GM21526 (cell line): Measurements from ENCODE around the gene USP13.

Experiments
- ATAC-seq: cut with Tn5 transposase; IDR thresholded peaks from one replicate; pipeline ENCODE4 v1.9.1; 2021; ENCODE audit warnings: moderate library complexity; ENCODE audit not compliant: unreplicated experiment, low FRiP score

USP13 gene

GRCh38 chr3:179833294-179833693 is 180.5 kb downstream of the USP13 start:
- no peak for ATAC-seq

- no peak for ATAC-seq
Observed at GRCh38 chr3:179837374-179837773, 184.5 kb downstream of the USP13 start.
